GM10248 (cell line): ENCODE measurements around the gene SLC6A6.

Source experiments
- CTCF ChIA-PET: fragments of 300-600 bp; sonication (Branson Sonifier 250); formaldehyde crosslinking; extraction: SDS; loops from one replicate; lab custom pipeline; 2021; ENCODE audit warnings: antibody characterized with exemption; lab: Yijun Ruan, JAX
- POLR2A ChIA-PET: fragments of 350-650 bp; sonication (Branson Sonifier 250); formaldehyde crosslinking; extraction: SDS; loops from one replicate; lab custom pipeline; 2020; ENCODE audit warnings: antibody characterized with exemption; lab: Yijun Ruan, JAX
- DNase-seq: peaks from one replicate; pipeline ENCODE4 v3.0.0; 2012; ENCODE audit errors: extremely low spot score
- CTCF ChIP-seq: IDR thresholded peaks from 2 replicates; pipeline ENCODE4 v1.5.1; 2012; ENCODE audit warnings: mild to moderate bottlenecking, low read depth; ENCODE audit errors: extremely low read depth, missing control alignments, control extremely low read depth

SLC6A6 gene

GRCh38 chr3:14422016-14422963, 19.9 kb downstream of the SLC6A6 start:
- ChIA-PET POLR2A (no interaction called here), CTCF (interaction anchor here (1.1 to 5.2 kb wide), 4 partner anchors 9 to 34 kb away, joined by 3 to 32 read pairs (median 8); partner anchors contain the start of gene SLC6A6)
- TF ChIP-seq CTCF = no peak
- no peak for DNase-seq

GRCh38 chr3:14423197-14423743, 20.9 kb downstream of the SLC6A6 start:
- no peak for DNase-seq
- CTCF ChIA-PET = interaction anchor here (2.0 to 4.3 kb wide), 3 partner anchors 16 to 220 kb away, joined by 6 to 18 read pairs (median 7); no protein-coding TSS in a partner anchor
- no peak for TF ChIP-seq CTCF
- POLR2A ChIA-PET = no interaction called here

DNA sequence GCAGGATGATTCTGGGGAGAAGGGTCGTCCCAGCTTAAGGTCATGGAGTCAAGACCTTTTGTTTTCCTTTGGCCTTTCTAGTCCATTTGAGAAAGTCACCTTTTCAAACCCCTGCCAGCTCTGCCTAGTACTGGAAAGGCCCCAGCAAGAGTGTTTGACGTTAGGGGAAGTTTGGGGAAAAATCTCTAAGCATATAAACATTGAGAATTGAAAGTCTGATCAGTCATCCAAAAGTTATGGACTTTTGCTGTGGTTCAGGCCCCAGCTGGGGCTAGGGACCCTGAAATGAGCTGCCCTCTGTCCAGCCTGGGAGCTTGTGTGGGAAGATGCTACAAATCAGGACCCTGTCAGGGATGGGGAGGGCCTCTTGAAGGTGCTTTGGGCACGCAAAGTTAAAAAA, 21.6 kb downstream of the SLC6A6 start:
- POLR2A ChIA-PET = interaction anchor here (1.2 kb wide), 1 partner anchor 8 kb away, joined by 3 read pairs; no protein-coding TSS in a partner anchor
- CTCF ChIA-PET = interaction anchor here (1.3 to 4.3 kb wide), 6 partner anchors 9 to 221 kb away, joined by 4 to 18 read pairs (median 6); partner anchors contain the start of gene SLC6A6
- no peak for DNase-seq
- TF ChIP-seq CTCF = no peak

- DNase-seq = no peak
- no peak for TF ChIP-seq CTCF
- ChIA-PET CTCF (interaction anchor here (1.3 to 4.3 kb wide), 9 partner anchors 8 to 222 kb away, joined by 4 to 18 read pairs (median 6); partner anchors contain the start of gene SLC6A6), POLR2A (interaction anchor here (0.6 to 1.2 kb wide), 2 partner anchors 7 to 1674 kb away, joined by 3 to 5 read pairs; no protein-coding TSS in a partner anchor)
Observed at GRCh38 chr3:14424711-14425580, 22.5 kb downstream of the SLC6A6 start.

DNA sequence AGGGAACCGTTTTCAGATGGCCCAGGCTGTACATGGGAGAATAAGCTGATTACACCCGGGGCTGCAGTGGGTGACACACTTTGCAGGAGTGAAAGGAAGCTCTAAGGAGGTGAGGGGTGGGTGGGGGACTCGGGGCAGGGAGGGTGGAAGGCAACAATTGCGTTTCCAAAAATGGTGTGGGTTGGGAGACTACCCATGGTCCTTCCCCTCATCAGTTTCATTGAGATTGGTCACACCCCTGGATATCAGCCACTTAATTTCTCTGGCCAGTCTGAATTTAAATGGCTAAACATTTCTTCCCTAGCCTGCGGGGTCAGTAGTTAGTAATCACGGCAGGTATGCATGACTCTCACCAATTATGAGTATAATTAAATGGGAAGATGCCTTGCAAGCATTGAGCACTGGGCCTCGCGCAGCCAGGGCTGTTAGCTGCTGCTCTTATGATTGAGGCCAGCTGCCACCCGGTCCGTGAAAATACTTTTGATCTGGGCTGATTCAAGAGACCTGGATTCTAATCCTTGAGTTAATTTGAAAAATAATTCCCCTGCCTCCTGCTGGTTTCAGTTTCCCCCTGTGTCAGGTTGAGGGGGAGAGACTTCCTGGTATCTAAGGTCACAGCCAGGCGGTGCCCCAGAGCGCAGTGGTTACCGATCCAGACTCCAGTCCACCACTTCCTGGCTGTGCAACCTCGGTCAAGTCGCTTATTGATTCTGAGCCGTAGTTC, 23.3 kb downstream of the SLC6A6 start:
- ChIA-PET CTCF (interaction anchor here (1.0 to 4.3 kb wide), 9 partner anchors 9 to 222 kb away, joined by 4 to 18 read pairs (median 6); no protein-coding TSS in a partner anchor), POLR2A (interaction anchor here (0.6 kb wide), 1 partner anchor 1675 kb away, joined by 5 read pairs; no protein-coding TSS in a partner anchor)
- TF ChIP-seq CTCF = no peak
- peak; percentile 54 for DNase-seq
